Measurements from ENCODE around the gene SHH. TPM values are rescaled to one million over a fixed set of nuclear protein-coding genes. Genes with fewer than 3 reads are reported as not detected.

SHH gene
- total and polyA plus RNA-seq, 2 donors, result 8.6 to 13.8 TPM

Other genes with a start within 250 kb of the SHH start
- gene RBM33, start 167.8 kb downstream of the SHH start, total RNA-seq, result 49.2 TPM
- 15.6 TPM for gene RBM33, start 167.8 kb downstream of the SHH start, polyA plus RNA-seq